Activated T-cell treated with anti-CD3 and anti-CD28 coated beads, Interleukin-2, amount 50 U/mL, for 1 hour (primary cell): ENCODE measurements around the gene NME8.
"Not testable (repeated sequence)": the region's sequence is repeated elsewhere in the genome, so short reads cannot be mapped to it uniquely, and the experiment has no call there.

Experiments
- DNase-seq: peaks from one replicate; pipeline ENCODE4 v3.0.0-alpha.2; 2020

NME8 gene

GRCh38 chr7:37848297-37848696 lies at the start of gene NME8:
TSS of gene NME8 (plus strand) at chr7:37848597. CDS start at chr7:37850267, 1,670 bp downstream.
- no peak for DNase-seq

GRCh38 chr7:37806152-37806551 lies 42.2 kb upstream of the NME8 start:
- DNase-seq: no peak

- DNase-seq: not testable (repeated sequence)
Measured at GRCh38 chr7:37812161-37812580, 36.2 kb upstream of the NME8 start.

- DNase-seq: no peak
Measured at GRCh38 chr7:37815671-37816371, 32.6 kb upstream of the NME8 start.

GRCh38 chr7:37816922-37817590 lies 31.3 kb upstream of the NME8 start:
- DNase-seq: no peak

- no peak for DNase-seq
Measured at GRCh38 chr7:37817591-37817960, 30.8 kb upstream of the NME8 start.

GRCh38 chr7:37817996-37818720 lies 30.2 kb upstream of the NME8 start:
- no peak for DNase-seq

- DNase-seq: no peak
Measured at GRCh38 chr7:37820708-37821468, 27.5 kb upstream of the NME8 start.

- no peak for DNase-seq
Measured at GRCh38 chr7:37822946-37823345, 25.5 kb upstream of the NME8 start.

GRCh38 chr7:37823557-37823956 lies 24.8 kb upstream of the NME8 start:
- DNase-seq: no peak

- no peak for DNase-seq
Measured at GRCh38 chr7:37825038-37825437, 23.4 kb upstream of the NME8 start.

GRCh38 chr7:37826825-37827224 lies 21.6 kb upstream of the NME8 start:
- DNase-seq: no peak

GRCh38 chr7:37831244-37831643 lies 17.2 kb upstream of the NME8 start:
- DNase-seq: no peak

- no peak for DNase-seq
Measured at GRCh38 chr7:37832194-37832593, 16.2 kb upstream of the NME8 start.

- DNase-seq: peak; percentile 35
Measured at GRCh38 chr7:37833107-37833817, 15.1 kb upstream of the NME8 start.

- DNase-seq: no peak
Measured at GRCh38 chr7:37833818-37834146, 14.6 kb upstream of the NME8 start.

GRCh38 chr7:37853468-37853867 lies 5.1 kb downstream of the NME8 start:
- no peak for DNase-seq

GRCh38 chr7:37882086-37882485 lies 33.7 kb downstream of the NME8 start:
- DNase-seq: no peak

- no peak for DNase-seq
Measured at GRCh38 chr7:37893359-37893758, 45.0 kb downstream of the NME8 start.

GRCh38 chr7:37894671-37895070 lies 46.3 kb downstream of the NME8 start:
- no peak for DNase-seq

GRCh38 chr7:37899712-37900247 lies 51.4 kb downstream of the NME8 start:
- no peak for DNase-seq

- no peak for DNase-seq
Measured at GRCh38 chr7:37901236-37901827, 52.9 kb downstream of the NME8 start.
